Coronary artery (tissue), 2 donors: ENCODE measurements around the gene VAPB.
"Not testable (repeated sequence)": the region's sequence is repeated elsewhere in the genome, so short reads cannot be mapped to it uniquely, and the experiment has no call there.

Experiments
- DNase-seq: peaks from one replicate; pipeline ENCODE4 v3.0.0-alpha.2; 2017; ENCODE audit warnings: low spot score
- H3K27ac ChIP-seq, 2 donors: fragments of 200-600 bp; sonication (generic); one replicate each; pipeline ENCODE4 v1.5.1; 2016 to 2019
- H3K4me3 ChIP-seq: fragments of 200-600 bp; sonication (generic); 2 replicates; pipeline ENCODE4 v1.5.1; 2016; ENCODE audit warnings: mild to moderate bottlenecking, moderate library complexity
- CTCF ChIP-seq: fragments of 200-600 bp; sonication (generic); IDR thresholded peaks from one replicate; pipeline ENCODE4 v1.5.1; 2019; ENCODE audit warnings: antibody characterized with exemption

VAPB gene

GRCh38 chr20:58406422-58407001, 17.5 kb downstream of the VAPB start:
- H3K4me3 ChIP-seq, result no peak overlapping the region
- no peak overlapping the region for H3K27ac ChIP-seq
- TF ChIP-seq CTCF, result no peak
- DNase-seq, result no peak

GRCh38 chr20:58407201-58407873, 18.3 kb downstream of the VAPB start:
- Histone ChIP-seq H3K27ac (no peak overlapping the region), H3K4me3 (no peak overlapping the region)
- TF ChIP-seq CTCF, result no peak
- DNase-seq, result no peak

GRCh38 chr20:58407966-58408557, 19.0 kb downstream of the VAPB start:
- Histone ChIP-seq H3K4me3 (no peak overlapping the region), H3K27ac (no peak overlapping the region)
- DNase-seq, result no peak
- TF ChIP-seq CTCF, result no peak

- no peak for TF ChIP-seq CTCF
- Histone ChIP-seq H3K4me3 (no peak overlapping the region), H3K27ac (no peak overlapping the region)
- DNase-seq, result no peak
Observed at GRCh38 chr20:58408603-58409246, 19.7 kb downstream of the VAPB start.

GRCh38 chr20:58414216-58414615, 25.2 kb downstream of the VAPB start:
- not testable (repeated sequence) for DNase-seq, H3K27ac ChIP-seq, H3K4me3 ChIP-seq

- H3K27ac ChIP-seq, DNase-seq, H3K4me3 ChIP-seq: not testable (repeated sequence)
Observed at GRCh38 chr20:58414786-58415185, 25.8 kb downstream of the VAPB start.

GRCh38 chr20:58416057-58416456, 27.0 kb downstream of the VAPB start:
- Histone ChIP-seq H3K27ac (no peak overlapping the region), H3K4me3 (no peak overlapping the region)
- no peak for DNase-seq
- no peak for TF ChIP-seq CTCF

GRCh38 chr20:58416835-58417234, 27.8 kb downstream of the VAPB start:
- Histone ChIP-seq H3K4me3 (no peak overlapping the region), H3K27ac (no peak overlapping the region)
- TF ChIP-seq CTCF, result no peak
- no peak for DNase-seq
